DMS 273 (cell line): Measurements from ENCODE around the gene HDAC11.
A peak's percentile ranks its signal among the peaks of the same experiment; 100 is the strongest.
"Not testable (repeated sequence)": the region's sequence is repeated elsewhere in the genome, so short reads cannot be mapped to it uniquely, and the experiment has no call there.

ENCODE experiments used
- DNase-seq: peaks from one replicate; lab custom pipeline; 2025; ENCODE audit not compliant: unreplicated experiment; lab: John Stamatoyannopoulos, UW

HDAC11 gene

GRCh38 chr3:13479582-13480339, at the start of gene HDAC11:
Gene HDAC11 (plus strand): TSS chr3:13480306. CDS start chr3:13480348, 42 bp downstream.
- peak; percentile 97 for DNase-seq

GRCh38 chr3:13430411-13430875, 49.7 kb upstream of the HDAC11 start:
- not testable (repeated sequence) for DNase-seq

GRCh38 chr3:13432093-13432492, 48.0 kb upstream of the HDAC11 start:
- no peak for DNase-seq

GRCh38 chr3:13433912-13434311, 46.2 kb upstream of the HDAC11 start:
- no peak for DNase-seq

- DNase-seq, result not testable (repeated sequence)
These were observed 43.9 kb upstream of the HDAC11 start for GRCh38 chr3:13436213-13436612.

- DNase-seq, result no peak
These were observed 39.8 kb upstream of the HDAC11 start for GRCh38 chr3:13440204-13440817.

GRCh38 chr3:13442882-13443281, 37.2 kb upstream of the HDAC11 start:
- DNase-seq, result not testable (repeated sequence)

GRCh38 chr3:13451301-13451673, 28.8 kb upstream of the HDAC11 start:
- peak; percentile 67 for DNase-seq

- DNase-seq, result peak; percentile 72
These were observed 27.4 kb upstream of the HDAC11 start for GRCh38 chr3:13452490-13453335.

GRCh38 chr3:13455644-13456043, 24.5 kb upstream of the HDAC11 start:
- no peak for DNase-seq

- DNase-seq, result no peak
These were observed 22.5 kb upstream of the HDAC11 start for GRCh38 chr3:13457593-13457992.

- DNase-seq, result no peak
These were observed 20.3 kb upstream of the HDAC11 start for GRCh38 chr3:13459605-13460340.

GRCh38 chr3:13460341-13460736, 19.8 kb upstream of the HDAC11 start:
- DNase-seq, result no peak

- peak; percentile 84 for DNase-seq
These were observed 18.7 kb upstream of the HDAC11 start for GRCh38 chr3:13461169-13462124.

GRCh38 chr3:13462125-13462629, 17.9 kb upstream of the HDAC11 start:
- DNase-seq, result no peak

GRCh38 chr3:13462822-13463221, 17.3 kb upstream of the HDAC11 start:
- no peak for DNase-seq

GRCh38 chr3:13463618-13464400, 16.3 kb upstream of the HDAC11 start:
- DNase-seq, result no peak

GRCh38 chr3:13465236-13465873, 14.8 kb upstream of the HDAC11 start:
- DNase-seq, result peak; percentile 46
